Progenitor cell of endocrine pancreas (in vitro differentiated cells): ENCODE measurements around the gene FBXL7. TPM values are rescaled to one million over a fixed set of nuclear protein-coding genes. Genes with fewer than 3 reads are reported as not detected.

Source experiments
- DNase-seq: peaks from one replicate; pipeline ENCODE4 v3.0.0; 2021; ENCODE audit warnings: low spot score; ENCODE audit not compliant: unreplicated experiment
- H3K27ac Mint-ChIP-seq: 2 replicates; pipeline ENCODE4 v1.8.0; 2021; ENCODE audit warnings: mild to moderate bottlenecking, moderate library complexity, mixed read lengths
- H3K27me3 Mint-ChIP-seq: 2 replicates; pipeline ENCODE4 v1.8.0; 2021; ENCODE audit warnings: mixed read lengths
- H3K36me3 Mint-ChIP-seq: 2 replicates; pipeline ENCODE4 v1.8.0; 2022; ENCODE audit warnings: mixed read lengths; ENCODE audit not compliant: insufficient read depth
- H3K4me1 Mint-ChIP-seq: 2 replicates; pipeline ENCODE4 v1.8.0; 2021; ENCODE audit warnings: low read depth, mixed read lengths
- H3K4me3 Mint-ChIP-seq: 2 replicates; pipeline ENCODE4 v1.8.0; 2021; ENCODE audit warnings: low read depth, mild to moderate bottlenecking, moderate library complexity, mixed read lengths
- H3K9me3 Mint-ChIP-seq: 2 replicates; pipeline ENCODE4 v1.8.0; 2021; ENCODE audit warnings: low read depth, mixed read lengths
- CTCF ChIP-seq: fragments of 200-600 bp; sonication (generic); IDR thresholded peaks from one replicate; pipeline ENCODE4 v1.5.0; 2021; ENCODE audit warnings: antibody characterized with exemption, mild to moderate bottlenecking; ENCODE audit not compliant: unreplicated experiment
- total RNA-seq: library from RNA; stranded (reverse); gene quantifications from 2 replicates; pipeline ENCODE4 v1.2.1, GENCODE V29; 2021

Gene FBXL7
- total RNA-seq, 1 donor from 2014 or later = 15.4 TPM

GRCh38 chr5:15601274-15601673 is 101.3 kb downstream of the FBXL7 start:
- Mint-ChIP-seq H3K27ac (no peak overlapping the region), H3K4me1 (peaks cover 3% of the 10 kb centered on the region), H3K36me3 (no peaks in the 10 kb centered on the region), H3K27me3 (no peaks in the 10 kb centered on the region), H3K4me3 (no peak overlapping the region), H3K9me3 (no peaks in the 10 kb centered on the region)
- no peak for TF ChIP-seq CTCF
- no peak for DNase-seq

GRCh38 chr5:15601853-15602252 is 101.9 kb downstream of the FBXL7 start:
- no peak for TF ChIP-seq CTCF
- Mint-ChIP-seq H3K36me3 (no peaks in the 10 kb centered on the region), H3K9me3 (no peaks in the 10 kb centered on the region), H3K4me3 (no peak overlapping the region), H3K4me1 (peaks cover 6% of the 10 kb centered on the region), H3K27ac (no peak overlapping the region), H3K27me3 (no peaks in the 10 kb centered on the region)
- DNase-seq = no peak

- Mint-ChIP-seq H3K4me3 (no peak overlapping the region), H3K27me3 (no peaks in the 10 kb centered on the region), H3K36me3 (no peaks in the 10 kb centered on the region), H3K27ac (no peak overlapping the region), H3K9me3 (no peaks in the 10 kb centered on the region), H3K4me1 (peaks cover 16% of the 10 kb centered on the region)
- TF ChIP-seq CTCF = no peak
- no peak for DNase-seq
Measured at GRCh38 chr5:15604986-15605385, 105.0 kb downstream of the FBXL7 start.

GRCh38 chr5:15606197-15606596 is 106.2 kb downstream of the FBXL7 start:
- H3K27ac Mint-ChIP-seq = no peak overlapping the region
- no peak for DNase-seq
- H3K27me3 Mint-ChIP-seq = no peaks in the 10 kb centered on the region
- no peaks in the 10 kb centered on the region for H3K36me3 Mint-ChIP-seq
- no peaks in the 10 kb centered on the region for H3K9me3 Mint-ChIP-seq
- H3K4me1 Mint-ChIP-seq = peaks cover 14% of the 10 kb centered on the region
- TF ChIP-seq CTCF = no peak
- no peak overlapping the region for H3K4me3 Mint-ChIP-seq

- H3K9me3 Mint-ChIP-seq = no peaks in the 10 kb centered on the region
- H3K27me3 Mint-ChIP-seq = no peaks in the 10 kb centered on the region
- DNase-seq = no peak
- TF ChIP-seq CTCF = no peak
- no peak overlapping the region for H3K27ac Mint-ChIP-seq
- H3K4me3 Mint-ChIP-seq = no peak overlapping the region
- H3K36me3 Mint-ChIP-seq = no peaks in the 10 kb centered on the region
- H3K4me1 Mint-ChIP-seq = peaks cover 14% of the 10 kb centered on the region
Measured at GRCh38 chr5:15607076-15607475, 107.1 kb downstream of the FBXL7 start.
